SU-DHL-6 (cell line): ENCODE data around the gene PDE6G.

Source experiments
- H2AFZ ChIP-seq: fragments of 200-600 bp; sonication (generic); 2 replicates; pipeline ENCODE4 v1.6.1; 2014; ENCODE audit warnings: low read depth, mild to moderate bottlenecking, moderate library complexity, mixed read lengths, antibody characterized with exemption, low read length; ENCODE audit not compliant: severe bottlenecking
- H3F3A ChIP-seq: fragments of 200-600 bp; shearing (Covaris generic); 2 replicates; pipeline ENCODE4 v1.6.0; 2016; ENCODE audit warnings: antibody characterized with exemption, mild to moderate bottlenecking; ENCODE audit not compliant: insufficient read depth
- H3K27ac ChIP-seq: fragments of 200-600 bp; sonication (generic); 2 replicates; pipeline ENCODE4 v1.5.1; 2016; ENCODE audit warnings: low read depth, mild to moderate bottlenecking, low read length, moderate library complexity, mixed read lengths
- H3K27me3 ChIP-seq: fragments of 200-600 bp; sonication (generic), shearing (Covaris generic); 2 replicates; pipeline ENCODE4 v1.6.0; 2014; ENCODE audit warnings: mild to moderate bottlenecking, low read length
- H3K36me3 ChIP-seq: fragments of 200-600 bp; sonication (generic); 2 replicates; pipeline ENCODE4 v1.6.1; 2014; ENCODE audit warnings: mild to moderate bottlenecking, low read length, mixed read lengths
- H3K4me2 ChIP-seq: fragments of 300-600, 200-600 bp; shearing (Covaris generic), sonication (generic); 2 replicates; pipeline ENCODE4 v1.6.0; 2014; ENCODE audit warnings: low read length, low read depth, mild to moderate bottlenecking; ENCODE audit not compliant: poor library complexity, severe bottlenecking
- H3K4me3 ChIP-seq: fragments of 200-600 bp; sonication (generic); 2 replicates; pipeline ENCODE4 v1.5.1; 2014; ENCODE audit warnings: antibody characterized with exemption, low read length, mild to moderate bottlenecking, mixed read lengths; ENCODE audit not compliant: insufficient read depth, poor library complexity, severe bottlenecking
- H3K79me2 ChIP-seq: fragments of 200-600 bp; sonication (generic); 2 replicates; pipeline ENCODE4 v1.6.1; 2014; ENCODE audit warnings: mild to moderate bottlenecking, low read length, moderate library complexity; ENCODE audit not compliant: insufficient read depth
- H3K9ac ChIP-seq: fragments of 200-600 bp; sonication (generic); 2 replicates; pipeline ENCODE4 v1.7.0; 2014; ENCODE audit warnings: mild to moderate bottlenecking, low read length
- H3K9me2 ChIP-seq: fragments of 200-600 bp; sonication (generic); replicated peaks from 2 replicates; pipeline ENCODE4 v1.6.1; 2014; ENCODE audit warnings: low read length; ENCODE audit not compliant: insufficient read depth
- H3K9me3 ChIP-seq: fragments of 200-600 bp; sonication (generic); 2 replicates; pipeline ENCODE4 v1.6.1; 2014; ENCODE audit warnings: low read length, mixed read lengths; ENCODE audit not compliant: insufficient read depth
- H4K20me1 ChIP-seq: fragments of 200-600 bp; sonication (generic); 2 replicates; pipeline ENCODE4 v1.6.1; 2014; ENCODE audit warnings: low read depth, mild to moderate bottlenecking, antibody characterized with exemption, low read length, moderate library complexity, mixed read lengths
- EZH2phosphoT487 ChIP-seq: fragments of 200-600 bp; sonication (generic), shearing (Covaris generic); conservative IDR thresholded peaks from 2 replicates; pipeline ENCODE4 v1.6.1; 2018; ENCODE audit warnings: mild to moderate bottlenecking, antibody characterized with exemption, low read length, moderate library complexity, mixed read lengths
- TF ChIP-seq, protein P1 (sequence below): fragments of 200-600 bp; sonication (generic); IDR thresholded peaks from one replicate; pipeline ENCODE4 v1.5.1; 2017; ENCODE audit warnings: antibody characterized with exemption, mild to moderate bottlenecking, low read length, moderate library complexity; ENCODE audit not compliant: insufficient read depth, poor library complexity, severe bottlenecking

The PDE6G gene

DNA sequence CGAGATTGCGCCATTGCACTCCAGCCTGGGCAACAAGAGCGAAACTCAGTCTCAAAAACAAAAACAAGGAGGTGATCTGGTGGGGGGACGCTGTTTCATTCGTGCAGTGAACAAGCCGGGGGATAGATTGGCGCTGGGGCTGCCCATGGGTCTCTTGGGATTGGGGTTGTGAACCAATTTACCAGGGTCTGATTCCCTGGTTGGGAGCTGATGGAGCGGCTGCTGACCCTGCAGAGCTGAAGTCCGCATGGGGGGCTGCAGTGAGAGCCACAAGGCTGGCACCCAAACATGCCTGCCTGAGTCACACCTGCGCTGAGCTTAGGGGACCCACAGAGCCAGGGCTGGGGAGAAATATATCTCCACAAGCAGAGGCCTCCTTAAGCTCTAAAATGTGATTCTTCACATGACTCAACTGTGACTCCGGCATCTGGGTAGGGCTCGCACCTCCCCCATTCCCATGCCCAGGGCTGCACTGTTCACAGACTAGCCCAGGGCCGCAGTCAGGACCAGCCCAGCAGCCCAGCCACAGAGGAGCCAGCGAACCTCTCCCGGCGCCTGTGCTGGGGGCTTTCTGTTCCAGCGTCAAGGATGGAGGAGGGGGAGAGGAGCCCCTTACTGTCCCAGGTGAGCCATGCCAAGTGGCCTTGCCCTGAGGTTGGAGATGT, 14.4 kb downstream of the PDE6G start:
- no peaks in the 10 kb centered on the region for H3K9me3 ChIP-seq
- no peaks in the 10 kb centered on the region for H3K36me3 ChIP-seq
- no peaks in the 10 kb centered on the region for H3K9me2 ChIP-seq
- H3K79me2 ChIP-seq = no peaks in the 10 kb centered on the region
- no peaks in the 10 kb centered on the region for H4K20me1 ChIP-seq
- H3K4me2 ChIP-seq = no peak overlapping the region
- H3K27me3 ChIP-seq = no peaks in the 10 kb centered on the region
- no peaks in the 10 kb centered on the region for H3F3A ChIP-seq
- H3K9ac ChIP-seq = no peak overlapping the region
- no peak overlapping the region for H3K4me3 ChIP-seq
- no peak overlapping the region for H2AFZ ChIP-seq
- TF ChIP-seq, protein P1, sequence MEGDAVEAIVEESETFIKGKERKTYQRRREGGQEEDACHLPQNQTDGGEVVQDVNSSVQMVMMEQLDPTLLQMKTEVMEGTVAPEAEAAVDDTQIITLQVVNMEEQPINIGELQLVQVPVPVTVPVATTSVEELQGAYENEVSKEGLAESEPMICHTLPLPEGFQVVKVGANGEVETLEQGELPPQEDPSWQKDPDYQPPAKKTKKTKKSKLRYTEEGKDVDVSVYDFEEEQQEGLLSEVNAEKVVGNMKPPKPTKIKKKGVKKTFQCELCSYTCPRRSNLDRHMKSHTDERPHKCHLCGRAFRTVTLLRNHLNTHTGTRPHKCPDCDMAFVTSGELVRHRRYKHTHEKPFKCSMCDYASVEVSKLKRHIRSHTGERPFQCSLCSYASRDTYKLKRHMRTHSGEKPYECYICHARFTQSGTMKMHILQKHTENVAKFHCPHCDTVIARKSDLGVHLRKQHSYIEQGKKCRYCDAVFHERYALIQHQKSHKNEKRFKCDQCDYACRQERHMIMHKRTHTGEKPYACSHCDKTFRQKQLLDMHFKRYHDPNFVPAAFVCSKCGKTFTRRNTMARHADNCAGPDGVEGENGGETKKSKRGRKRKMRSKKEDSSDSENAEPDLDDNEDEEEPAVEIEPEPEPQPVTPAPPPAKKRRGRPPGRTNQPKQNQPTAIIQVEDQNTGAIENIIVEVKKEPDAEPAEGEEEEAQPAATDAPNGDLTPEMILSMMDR = no peak
- no peak for TF ChIP-seq EZH2phosphoT487
- H3K27ac ChIP-seq = no peak overlapping the region

DNA sequence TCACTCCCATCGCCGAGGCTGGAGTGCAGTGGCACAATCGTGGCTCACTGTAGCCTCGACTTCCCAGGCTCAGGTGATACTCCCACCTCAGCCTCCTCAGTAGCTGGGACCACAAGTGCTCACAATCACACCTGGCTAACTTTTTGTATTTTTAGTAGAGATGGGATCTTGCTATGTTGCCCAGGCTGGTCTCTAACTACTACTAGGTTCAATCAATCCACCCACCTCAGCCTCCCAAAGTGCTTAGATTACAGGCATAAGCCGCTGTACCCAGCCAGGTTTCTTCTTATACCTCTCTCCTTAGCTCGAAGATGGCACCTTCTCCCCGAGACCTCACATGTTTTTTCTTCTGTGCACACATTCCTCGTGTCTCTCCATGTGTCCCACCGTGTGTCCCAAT, 16.3 kb downstream of the PDE6G start:
- no peaks in the 10 kb centered on the region for H3K9me2 ChIP-seq
- TF ChIP-seq, protein P1 = no peak
- no peak for TF ChIP-seq EZH2phosphoT487
- H2AFZ ChIP-seq = no peak overlapping the region
- H3F3A ChIP-seq = no peaks in the 10 kb centered on the region
- H3K9ac ChIP-seq = no peak overlapping the region
- H3K27ac ChIP-seq = no peak overlapping the region
- H3K4me2 ChIP-seq = no peak overlapping the region
- peaks cover 17% of the 10 kb centered on the region for H3K79me2 ChIP-seq
- H3K9me3 ChIP-seq = no peaks in the 10 kb centered on the region
- H3K4me3 ChIP-seq = no peak overlapping the region
- H3K27me3 ChIP-seq = no peaks in the 10 kb centered on the region
- H4K20me1 ChIP-seq = no peaks in the 10 kb centered on the region; the same call in 1 of the 2 replicates
- no peaks in the 10 kb centered on the region for H3K36me3 ChIP-seq

GRCh38 chr17:81638683-81639082, 17.7 kb downstream of the PDE6G start:
- no peak overlapping the region for H3K4me3 ChIP-seq
- H3K79me2 ChIP-seq = peaks cover 30% of the 10 kb centered on the region
- no peak overlapping the region for H3K9ac ChIP-seq
- no peak overlapping the region for H3K4me2 ChIP-seq
- H3K27me3 ChIP-seq = no peaks in the 10 kb centered on the region
- TF ChIP-seq, protein P1 = no peak
- no peak for TF ChIP-seq EZH2phosphoT487
- H3K9me3 ChIP-seq = no peaks in the 10 kb centered on the region
- no peak overlapping the region for H3K27ac ChIP-seq
- H3K36me3 ChIP-seq = no peaks in the 10 kb centered on the region
- H4K20me1 ChIP-seq = no peaks in the 10 kb centered on the region; the same call in 1 of the 2 replicates
- H2AFZ ChIP-seq = no peak overlapping the region
- H3K9me2 ChIP-seq = no peaks in the 10 kb centered on the region
- no peaks in the 10 kb centered on the region for H3F3A ChIP-seq
